ENCODE measurements around the gene TNFAIP3.

- TF ChIP-seq, protein P1, sequence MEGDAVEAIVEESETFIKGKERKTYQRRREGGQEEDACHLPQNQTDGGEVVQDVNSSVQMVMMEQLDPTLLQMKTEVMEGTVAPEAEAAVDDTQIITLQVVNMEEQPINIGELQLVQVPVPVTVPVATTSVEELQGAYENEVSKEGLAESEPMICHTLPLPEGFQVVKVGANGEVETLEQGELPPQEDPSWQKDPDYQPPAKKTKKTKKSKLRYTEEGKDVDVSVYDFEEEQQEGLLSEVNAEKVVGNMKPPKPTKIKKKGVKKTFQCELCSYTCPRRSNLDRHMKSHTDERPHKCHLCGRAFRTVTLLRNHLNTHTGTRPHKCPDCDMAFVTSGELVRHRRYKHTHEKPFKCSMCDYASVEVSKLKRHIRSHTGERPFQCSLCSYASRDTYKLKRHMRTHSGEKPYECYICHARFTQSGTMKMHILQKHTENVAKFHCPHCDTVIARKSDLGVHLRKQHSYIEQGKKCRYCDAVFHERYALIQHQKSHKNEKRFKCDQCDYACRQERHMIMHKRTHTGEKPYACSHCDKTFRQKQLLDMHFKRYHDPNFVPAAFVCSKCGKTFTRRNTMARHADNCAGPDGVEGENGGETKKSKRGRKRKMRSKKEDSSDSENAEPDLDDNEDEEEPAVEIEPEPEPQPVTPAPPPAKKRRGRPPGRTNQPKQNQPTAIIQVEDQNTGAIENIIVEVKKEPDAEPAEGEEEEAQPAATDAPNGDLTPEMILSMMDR (IDR thresholded peaks at IDR 0.05; ENCODE audit: insufficient read depth, low read depth, low read length): no peak
- no peak for TF ChIP-seq EZH2 (IDR thresholded peaks at IDR 0.05; ENCODE audit: insufficient read depth, low read length)
These were observed 53.0 kb downstream of the TNFAIP3 start for GRCh38 chr6:137919837-137920730.

All from astrocyte (in vitro differentiated cells and primary cell).